Activated CD8-positive, alpha-beta T cell treated with anti-CD3 and anti-CD28 coated beads for 36 hours (primary cell): ENCODE results near the gene GTPBP1. TPM values are rescaled to one million over a fixed set of nuclear protein-coding genes. Genes with fewer than 3 reads are reported as not detected.

Source experiments
- ATAC-seq: fragments of 200-7000 bp; cut with Tn5 transposase; one replicate; pipeline ENCODE4 v1.10.0; 2021; ENCODE audit warnings: mild to moderate bottlenecking, moderate library complexity
- CTCF ChIA-PET: fragments of 350-600 bp; sonication (Branson Sonifier 250); formaldehyde crosslinking; loops from one replicate; lab custom pipeline; 2021; ENCODE audit warnings: antibody characterized with exemption; lab: Charles Lee
- POLR2A ChIA-PET: fragments of 350-600 bp; sonication (Branson Sonifier 250); formaldehyde crosslinking; loops from one replicate; lab custom pipeline; 2021; ENCODE audit warnings: antibody characterized with exemption; lab: Charles Lee
- DNase-seq: peaks from one replicate; pipeline ENCODE4 v3.0.0-alpha.2; 2020
- H3K27ac Mint-ChIP-seq: one replicate; pipeline ENCODE4 v1.8.0; 2021; ENCODE audit warnings: mild to moderate bottlenecking, mixed read lengths
- H3K27me3 Mint-ChIP-seq: one replicate; pipeline ENCODE4 v1.8.0; 2021; ENCODE audit warnings: mixed read lengths
- H3K36me3 Mint-ChIP-seq: one replicate; pipeline ENCODE4 v1.8.0; 2021; ENCODE audit warnings: low read depth, mixed read lengths
- H3K4me1 Mint-ChIP-seq: one replicate; pipeline ENCODE4 v1.8.0; 2021; ENCODE audit warnings: low read depth, mixed read lengths
- H3K4me3 Mint-ChIP-seq: one replicate; pipeline ENCODE4 v1.8.0; 2021; ENCODE audit warnings: mild to moderate bottlenecking, moderate library complexity, mixed read lengths
- H3K9me3 Mint-ChIP-seq: one replicate; pipeline ENCODE4 v1.8.0; 2021; ENCODE audit warnings: mixed read lengths
- intact Hi-C: fragments of 100-400 bp; cut with micrococcal nuclease; formaldehyde crosslinking; loops from one replicate; pipeline ENCODE4 v1.10.0; 2022
- total RNA-seq, 2 experiments: library from RNA; stranded (reverse); gene quantifications; one replicate each; pipeline ENCODE4 v1.2.3, GENCODE V29; 2021
- TF ChIP-seq, protein P1 (sequence below): fragments of 200-600 bp; IDR thresholded peaks from one replicate; pipeline ENCODE4 v1.8.0; 2022; ENCODE audit warnings: antibody characterized with exemption, mild to moderate bottlenecking

Gene GTPBP1
- total RNA-seq = 10 to 100 TPM; 93.3 to 97.6 TPM

- Mint-ChIP-seq H3K4me3 (peak within 1 kb of the TSS; percentile 88), H3K27me3 (no peaks in the 10 kb centered on the region), H3K27ac (peak within 1 kb of the TSS; percentile 98), H3K9me3 (no peaks in the 10 kb centered on the region), H3K4me1 (peaks cover 48% of the 10 kb centered on the region), H3K36me3 (peaks cover 31% of the 10 kb centered on the region)
- ChIA-PET CTCF (interaction anchor here (0.9 to 2.9 kb wide), 4 partner anchors 19 to 64 kb away, joined by 3 to 18 read pairs (median 4); partner anchors contain the start of gene TOMM22), POLR2A (interaction anchor here (0.7 to 41.0 kb wide), 7 partner anchors 9 to 36 kb away, joined by 3 to 905 read pairs (median 5); partner anchors contain the start of genes SUN2 and TOMM22)
- DNase-seq = peak; percentile 99
- intact Hi-C loops = loop anchor here (10.0 kb wide), 1 partner anchor 49 kb away; the partner anchor contains the start of gene SUN2
- ATAC-seq = peak; percentile 89
- TF ChIP-seq, protein P1, sequence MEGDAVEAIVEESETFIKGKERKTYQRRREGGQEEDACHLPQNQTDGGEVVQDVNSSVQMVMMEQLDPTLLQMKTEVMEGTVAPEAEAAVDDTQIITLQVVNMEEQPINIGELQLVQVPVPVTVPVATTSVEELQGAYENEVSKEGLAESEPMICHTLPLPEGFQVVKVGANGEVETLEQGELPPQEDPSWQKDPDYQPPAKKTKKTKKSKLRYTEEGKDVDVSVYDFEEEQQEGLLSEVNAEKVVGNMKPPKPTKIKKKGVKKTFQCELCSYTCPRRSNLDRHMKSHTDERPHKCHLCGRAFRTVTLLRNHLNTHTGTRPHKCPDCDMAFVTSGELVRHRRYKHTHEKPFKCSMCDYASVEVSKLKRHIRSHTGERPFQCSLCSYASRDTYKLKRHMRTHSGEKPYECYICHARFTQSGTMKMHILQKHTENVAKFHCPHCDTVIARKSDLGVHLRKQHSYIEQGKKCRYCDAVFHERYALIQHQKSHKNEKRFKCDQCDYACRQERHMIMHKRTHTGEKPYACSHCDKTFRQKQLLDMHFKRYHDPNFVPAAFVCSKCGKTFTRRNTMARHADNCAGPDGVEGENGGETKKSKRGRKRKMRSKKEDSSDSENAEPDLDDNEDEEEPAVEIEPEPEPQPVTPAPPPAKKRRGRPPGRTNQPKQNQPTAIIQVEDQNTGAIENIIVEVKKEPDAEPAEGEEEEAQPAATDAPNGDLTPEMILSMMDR = no peak
These were observed at the start of gene GTPBP1 for GRCh38 chr22:38705235-38706100. GTPBP1 (plus strand) TSS chr22:38705944; CDS start chr22:38705956, 12 bp downstream.

DNA sequence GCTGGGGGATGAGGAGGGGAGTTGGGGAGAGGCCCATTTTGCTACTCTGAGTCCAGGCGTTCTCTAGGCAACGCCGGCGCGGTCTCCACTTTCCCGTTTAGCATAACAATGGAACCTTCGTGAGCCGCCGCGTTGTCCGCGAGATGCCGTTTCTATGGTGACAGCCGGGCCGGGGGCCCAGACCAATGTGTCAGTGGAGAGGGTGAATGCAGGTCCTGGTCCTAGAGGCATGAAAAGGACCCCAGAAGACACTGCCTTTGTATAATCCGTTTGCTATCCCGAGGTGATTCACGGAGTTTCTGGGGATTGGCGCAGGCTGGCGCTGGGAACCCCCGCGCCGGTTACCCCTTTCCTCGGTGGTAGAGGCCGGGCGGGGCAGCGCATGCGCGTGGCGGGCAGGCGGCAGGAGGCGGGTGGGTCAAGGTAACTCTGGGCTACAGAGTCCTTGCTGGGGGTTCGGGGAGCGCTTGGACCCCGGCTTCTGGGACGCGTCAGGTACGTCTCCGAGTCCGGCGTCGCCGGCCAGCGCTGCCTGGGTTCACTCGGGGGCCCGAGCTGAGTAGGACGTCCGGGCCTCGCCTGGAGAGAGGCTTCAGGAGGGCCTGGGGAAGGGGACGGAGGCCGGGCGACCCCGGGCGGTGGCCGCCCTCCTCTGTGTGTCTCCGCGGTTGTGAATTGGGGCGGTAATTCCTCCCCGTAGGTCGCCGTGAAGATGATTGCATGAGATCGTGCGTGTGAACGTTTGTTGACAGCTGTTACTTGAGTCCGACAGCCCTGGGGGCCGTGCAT, 49.3 kb upstream of the GTPBP1 start, which contains the start of the genes CBY1 and FAM227A:
TSS of gene CBY1 (plus strand) at position 383 of the 789 bp plus-strand sequence. CDS start 11,417 bp downstream, outside the sequence.
TSS of gene FAM227A (minus strand) at position 137 of the 789 bp plus-strand sequence. CDS start 6,224 bp downstream, outside the sequence.
- peaks cover 14% of the 10 kb centered on the region for H3K4me1 Mint-ChIP-seq
- ATAC-seq (peak; percentile 83), DNase-seq (peak; percentile 89)
- H3K4me3 Mint-ChIP-seq = peak within 1 kb of the TSS; percentile 94
- POLR2A ChIA-PET = interaction anchor here (0.6 to 2.4 kb wide), 5 partner anchors 14 to 354 kb away, joined by 3 to 12 read pairs (median 6); partner anchors contain the start of gene TOMM22
- H3K36me3 Mint-ChIP-seq = no peaks in the 10 kb centered on the region
- CTCF ChIA-PET = interaction anchor here (1.2 to 3.1 kb wide), 2 partner anchors 25 to 604 kb away, joined by 3 to 13 read pairs; partner anchors contain the start of gene TOMM22
- intact Hi-C loops = no loop called here
- H3K9me3 Mint-ChIP-seq = no peaks in the 10 kb centered on the region
- no peaks in the 10 kb centered on the region for H3K27me3 Mint-ChIP-seq
- peak within 1 kb of the TSS; percentile 98 for H3K27ac Mint-ChIP-seq
- TF ChIP-seq, protein P1 = no peak

DNA sequence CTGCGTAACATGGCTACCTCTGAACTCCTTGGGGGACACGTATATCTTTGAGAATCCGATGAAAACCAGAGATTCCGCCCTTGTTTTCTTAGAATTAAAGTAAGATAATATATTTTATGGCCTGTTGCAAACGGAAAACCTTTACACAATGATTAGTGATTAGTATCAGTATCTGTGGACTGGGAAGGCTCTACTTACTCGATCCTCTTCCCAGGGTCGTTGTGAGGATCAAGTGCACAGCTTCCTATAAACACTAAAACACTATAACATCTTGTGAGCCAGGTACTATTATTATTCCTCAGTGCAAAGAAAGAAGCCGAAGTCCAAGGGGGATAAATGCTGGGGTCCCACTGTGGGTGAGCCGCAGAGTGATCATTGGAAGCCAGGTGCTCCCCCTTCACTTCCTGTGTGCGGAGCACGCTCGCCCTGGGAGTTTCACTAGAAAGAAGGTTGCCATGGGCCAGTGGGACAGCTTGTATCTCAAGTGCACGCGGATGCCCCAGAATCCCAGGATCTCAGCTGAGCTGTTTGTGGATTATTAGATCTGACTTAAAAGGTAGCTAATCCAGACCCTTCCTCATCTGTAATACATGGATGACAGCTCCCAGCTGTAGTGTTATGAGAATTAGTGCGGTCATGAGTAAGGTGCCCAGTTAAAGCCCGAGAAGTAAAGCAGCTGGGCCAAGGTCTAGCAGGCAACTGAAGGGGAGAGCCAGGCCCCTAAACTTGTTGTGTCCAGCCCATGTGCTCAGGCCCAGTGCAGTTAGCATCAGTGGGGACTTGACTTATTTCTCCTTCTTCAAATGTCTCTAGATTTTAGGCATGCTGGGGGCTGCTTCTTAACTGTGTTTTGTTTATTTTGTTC, 48.5 kb upstream of the GTPBP1 start:
- no peaks in the 10 kb centered on the region for H3K9me3 Mint-ChIP-seq
- no peaks in the 10 kb centered on the region for H3K36me3 Mint-ChIP-seq
- DNase-seq (peak; percentile 71), ATAC-seq (peak; percentile 56)
- peaks cover 14% of the 10 kb centered on the region for H3K4me1 Mint-ChIP-seq
- H3K27ac Mint-ChIP-seq = peak overlapping the region; percentile 98
- CTCF ChIA-PET = interaction anchor here (0.8 to 3.1 kb wide), 3 partner anchors 10 to 605 kb away, joined by 3 to 13 read pairs (median 4); partner anchors contain the start of gene TOMM22
- intact Hi-C loops = no loop called here
- no peaks in the 10 kb centered on the region for H3K27me3 Mint-ChIP-seq
- TF ChIP-seq, protein P1 = no peak
- POLR2A ChIA-PET = interaction anchor here (0.6 to 2.4 kb wide), 4 partner anchors 13 to 105 kb away, joined by 3 to 12 read pairs (median 6); partner anchors contain the start of gene TOMM22
- H3K4me3 Mint-ChIP-seq = peak overlapping the region; percentile 94

GRCh38 chr22:38674888-38675287, 30.9 kb upstream of the GTPBP1 start:
- intact Hi-C loops = no loop called here
- H3K4me3 Mint-ChIP-seq = no peak overlapping the region
- ChIA-PET POLR2A (interaction anchor here (0.8 kb wide), 1 partner anchor 14 kb away, joined by 3 read pairs; no protein-coding TSS in a partner anchor), CTCF (interaction anchor here (0.7 kb wide), 1 partner anchor 10 kb away, joined by 3 read pairs; no protein-coding TSS in a partner anchor)
- H3K4me1 Mint-ChIP-seq = no peaks in the 10 kb centered on the region
- H3K27ac Mint-ChIP-seq = no peak overlapping the region
- no peak for ATAC-seq
- TF ChIP-seq, protein P1 = no peak
- DNase-seq = no peak
- H3K27me3 Mint-ChIP-seq = no peaks in the 10 kb centered on the region
- no peaks in the 10 kb centered on the region for H3K9me3 Mint-ChIP-seq
- H3K36me3 Mint-ChIP-seq = peaks cover 13% of the 10 kb centered on the region
